H1 (cell line): Measurements from ENCODE around the gene ZNF23. TPM values are rescaled to one million over a fixed set of nuclear protein-coding genes. Genes with fewer than 3 reads are reported as not detected.

Experiments used
- CTCF ChIA-PET: fragments of 300-600 bp; sonication (Branson Sonifier 250); formaldehyde crosslinking; loops from one replicate; lab custom pipeline; 2021; ENCODE audit not compliant: partially characterized antibody; lab: Charles Lee
- POLR2A ChIA-PET: fragments of 300-600 bp; sonication (Branson Sonifier 250); formaldehyde crosslinking; loops from one replicate; lab custom pipeline; 2021; ENCODE audit warnings: inconsistent platforms; ENCODE audit not compliant: partially characterized antibody; lab: Charles Lee
- DNase-seq, 2 experiments: peaks; one replicate each; pipeline versions ENCODE4 v3.0.0 to v3.0.0-alpha.2; 2010 to 2022; ENCODE audit warnings: low spot score in 2 of 2, low read depth in 1 of 2, mixed read lengths in 1 of 2
- FAIRE-seq: peaks from 2 replicates; lab custom pipeline; 2011; peaks lifted over from hg19 to GRCh38; lab: Jason Lieb, UNC
- H2AFZ ChIP-seq: 2 replicates; pipeline ENCODE4 v1.8.1; 2012; ENCODE audit warnings: low read length, inconsistent platforms
- H2AK5ac ChIP-seq: 2 replicates; pipeline ENCODE4 v1.6.1; 2013; ENCODE audit warnings: low read depth, low read length
- H2BK120ac ChIP-seq: replicated peaks from 2 replicates; pipeline ENCODE3; 2013; ENCODE audit warnings: low read depth, low read length, inconsistent platforms
- H2BK12ac ChIP-seq: 2 replicates; pipeline ENCODE4 v1.6.1; 2013; ENCODE audit warnings: low read depth, low read length
- H2BK15ac ChIP-seq: 2 replicates; pipeline ENCODE4 v1.6.1; 2013; ENCODE audit warnings: low read length
- H2BK20ac ChIP-seq: 2 replicates; pipeline ENCODE4 v1.6.1; 2013; ENCODE audit warnings: low read length
- H2BK5ac ChIP-seq: 2 replicates; pipeline ENCODE4 v1.6.1; 2013; ENCODE audit warnings: low read depth, low read length
- H3K14ac ChIP-seq: 2 replicates; pipeline ENCODE4 v1.6.1; 2013; ENCODE audit warnings: inconsistent platforms; ENCODE audit not compliant: insufficient read length
- H3K18ac ChIP-seq: 2 replicates; pipeline ENCODE4 v1.6.1; 2013; ENCODE audit warnings: low read length; ENCODE audit errors: extremely low read depth
- H3K23ac ChIP-seq: 2 replicates; pipeline ENCODE4 v1.6.1; 2013; ENCODE audit warnings: inconsistent platforms; ENCODE audit not compliant: insufficient read length
- H3K23me2 ChIP-seq: 2 replicates; pipeline ENCODE4 v1.6.1; 2013; ENCODE audit warnings: low read depth, low read length
- H3K27ac ChIP-seq: 2 replicates; pipeline ENCODE4 v1.6.1; 2011; ENCODE audit warnings: low read depth, low read length, inconsistent platforms
- H3K27me3 ChIP-seq, 4 experiments: replicated peaks in 1 of 4; 1 replicate in 1 of 4; 2 replicates in 3 of 4; pipeline versions ENCODE4 v1.6.1 to v1.8.1; 2011 to 2013; ENCODE audit warnings: low read length in 3 of 4, mild to moderate bottlenecking in 3 of 4, inconsistent platforms in 2 of 4, mixed read lengths in 2 of 4, moderate library complexity in 1 of 4; ENCODE audit not compliant: control insufficient read depth in 3 of 4, insufficient read depth in 3 of 4; ENCODE audit errors: extremely low read depth in 1 of 4
- H3K36me3 ChIP-seq, 4 experiments: 2 replicates each; pipeline versions ENCODE4 v1.6.1 to v1.8.1; 2011 to 2013; ENCODE audit warnings: mild to moderate bottlenecking in 4 of 4, low read length in 3 of 4, moderate library complexity in 2 of 4, control low read depth in 1 of 4, inconsistent platforms in 1 of 4; ENCODE audit not compliant: insufficient read depth in 4 of 4, control insufficient read depth in 2 of 4
- H3K4ac ChIP-seq: replicated peaks from 2 replicates; pipeline ENCODE3; 2013; ENCODE audit warnings: low read length, low read depth, mixed read lengths, inconsistent platforms; ENCODE audit not compliant: insufficient read length
- H3K4me1 ChIP-seq, 4 experiments: replicated peaks in 1 of 4; 1 replicate in 1 of 4; 2 replicates in 3 of 4; pipeline versions ENCODE4 v1.6.1 to v1.8.1; 2011 to 2013; ENCODE audit warnings: low read length in 3 of 4, inconsistent platforms in 2 of 4, mixed read lengths in 1 of 4; ENCODE audit not compliant: insufficient read depth in 4 of 4, control insufficient read depth in 3 of 4
- H3K4me2 ChIP-seq, 2 experiments: 2 replicates each; pipeline versions ENCODE4 v1.6.1 to v1.8.1; 2011 to 2013; ENCODE audit warnings: low read depth in 2 of 2, low read length in 2 of 2, control low read depth in 1 of 2, inconsistent platforms in 1 of 2, mild to moderate bottlenecking in 1 of 2; ENCODE audit not compliant: insufficient read depth in 1 of 2
- H3K4me3 ChIP-seq, 4 experiments: fragments of 200-600, 300-600 bp in 1 of 4; sonication (generic), shearing (Covaris generic), sonication (Bioruptor Twin) in 1 of 4; 2 replicates each; pipeline versions ENCODE4 v1.5.1 to v1.8.1; 2011 to 2016; ENCODE audit warnings: low read length in 4 of 4, low read depth in 3 of 4, control low read depth in 2 of 4, inconsistent platforms in 2 of 4, mild to moderate bottlenecking in 2 of 4, mixed read lengths in 1 of 4, moderate library complexity in 1 of 4; ENCODE audit not compliant: insufficient read depth in 2 of 4; ENCODE audit errors: extremely low read depth in 1 of 4
- H3K56ac ChIP-seq: replicated peaks from 2 replicates; pipeline ENCODE3; 2013; ENCODE audit warnings: low read depth, mild to moderate bottlenecking, mixed read lengths, low read length, inconsistent platforms; ENCODE audit not compliant: insufficient read length
- H3K79me1 ChIP-seq: 2 replicates; pipeline ENCODE4 v1.6.1; 2013; ENCODE audit warnings: low read depth, low read length, control low read depth
- H3K79me2 ChIP-seq, 2 experiments: 2 replicates each; pipeline versions ENCODE4 v1.6.1 to v1.8.1; 2012 to 2013; ENCODE audit warnings: low read length in 2 of 2, mild to moderate bottlenecking in 2 of 2, inconsistent platforms in 1 of 2; ENCODE audit not compliant: insufficient read depth in 2 of 2, control insufficient read depth in 1 of 2
- H3K9ac ChIP-seq, 4 experiments: replicated peaks in 1 of 4; 1 replicate in 1 of 4; 2 replicates in 3 of 4; pipeline versions ENCODE4 v1.6.1 to v1.8.1; 2011 to 2013; ENCODE audit warnings: low read depth in 3 of 4, low read length in 3 of 4, control low read depth in 2 of 4, mild to moderate bottlenecking in 2 of 4, moderate library complexity in 2 of 4, inconsistent platforms in 1 of 4; ENCODE audit errors: extremely low read depth in 1 of 4
- H3K9me3 ChIP-seq, 2 experiments: 2 replicates each; pipeline versions ENCODE4 v1.6.1 to v1.8.1; 2012 to 2013; ENCODE audit warnings: mild to moderate bottlenecking in 2 of 2, moderate library complexity in 2 of 2, control low read depth in 1 of 2, inconsistent platforms in 1 of 2, low read depth in 1 of 2, low read length in 1 of 2, mixed read lengths in 1 of 2; ENCODE audit not compliant: insufficient read depth in 2 of 2
- H4K20me1 ChIP-seq, 2 experiments: replicated peaks in 1 of 2; 2 replicates each; pipeline versions ENCODE3 to v1.8.1; 2011 to 2013; ENCODE audit warnings: inconsistent platforms in 2 of 2, low read length in 2 of 2, mild to moderate bottlenecking in 1 of 2; ENCODE audit not compliant: insufficient read depth in 2 of 2, control insufficient read depth in 1 of 2
- H4K5ac ChIP-seq: 2 replicates; pipeline ENCODE4 v1.6.1; 2013; ENCODE audit warnings: low read length, low read depth, mixed read lengths, inconsistent platforms; ENCODE audit not compliant: insufficient read length
- H4K8ac ChIP-seq: 2 replicates; pipeline ENCODE4 v1.8.0; 2013; ENCODE audit warnings: mild to moderate bottlenecking, moderate library complexity, low read length, inconsistent platforms; ENCODE audit not compliant: insufficient read depth; ENCODE audit errors: extremely low read depth
- H4K91ac ChIP-seq: replicated peaks from 2 replicates; pipeline ENCODE3; 2013; ENCODE audit warnings: low read length, mixed read lengths, inconsistent platforms; ENCODE audit not compliant: insufficient read length
- ASH2L ChIP-seq: fragments of 200-600, 300-600 bp; sonication (generic); IDR thresholded peaks from one replicate; pipeline ENCODE4 v1.7.1; 2017; ENCODE audit warnings: low read length
- CBX8 ChIP-seq: fragments of 300-800, 300-1000 bp; sonication (generic); IDR thresholded peaks from 2 replicates; pipeline ENCODE4 v1.7.1; 2016; ENCODE audit warnings: low read depth, low read length, borderline replicate concordance
- CHD2 ChIP-seq: IDR thresholded peaks from 2 replicates; pipeline ENCODE4 v1.6.1; 2012; ENCODE audit warnings: low read length, improper control_type of control experiment
- CREB1 ChIP-seq: IDR thresholded peaks from 2 replicates; pipeline ENCODE4 v1.6.1; 2012; ENCODE audit warnings: inconsistent platforms
- GTF2F1 ChIP-seq: IDR thresholded peaks from 2 replicates; pipeline ENCODE4 v1.6.1; 2012; ENCODE audit warnings: low read depth, low read length, improper control_type of control experiment, borderline replicate concordance
- JUN ChIP-seq: IDR thresholded peaks from 2 replicates; pipeline ENCODE4 v1.6.1; 2011; ENCODE audit warnings: low read depth, mild to moderate bottlenecking, improper control_type of control experiment, low read length
- KDM1A ChIP-seq: fragments of 200-600, 300-600 bp; sonication (generic); IDR thresholded peaks from 2 replicates; pipeline ENCODE4 v1.7.1; 2016; ENCODE audit warnings: mild to moderate bottlenecking, low read length, borderline replicate concordance
- MAFK ChIP-seq: IDR thresholded peaks from 2 replicates; pipeline ENCODE4 v1.6.1; 2012; ENCODE audit warnings: low read depth, mild to moderate bottlenecking, improper control_type of control experiment, low read length
- NANOG ChIP-seq: IDR thresholded peaks from 2 replicates; pipeline ENCODE4 v1.6.1; 2011; ENCODE audit warnings: low read length, low read depth, mild to moderate bottlenecking, inconsistent platforms; ENCODE audit not compliant: insufficient read depth, poor library complexity, severe bottlenecking
- POLR2AphosphoS5 ChIP-seq: IDR thresholded peaks from 2 replicates; pipeline ENCODE4 v1.6.1; 2011; ENCODE audit warnings: low read depth, low read length
- SAP30 ChIP-seq: fragments of 300-600 bp; sonication (generic); IDR thresholded peaks from 2 replicates; pipeline ENCODE4 v1.7.1; 2012; ENCODE audit warnings: low read length, moderate library complexity, mild to moderate bottlenecking, inconsistent platforms; ENCODE audit not compliant: insufficient read depth, insufficient replicate concordance
- SIN3A ChIP-seq, 2 experiments: IDR thresholded peaks in 1 of 2; conservative IDR thresholded peaks in 1 of 2; 2 replicates each; pipeline ENCODE4 v1.6.1; 2011 to 2012; ENCODE audit warnings: low read length in 2 of 2, improper control_type of control experiment in 1 of 2, low read depth in 1 of 2, mild to moderate bottlenecking in 1 of 2
- TBP ChIP-seq: IDR thresholded peaks from 2 replicates; pipeline ENCODE4 v1.6.1; 2011; ENCODE audit warnings: low read depth, low read length, improper control_type of control experiment
- ZNF274 ChIP-seq: IDR thresholded peaks from 2 replicates; pipeline ENCODE4 v1.7.0; 2012; ENCODE audit warnings: low read length, borderline replicate concordance; ENCODE audit errors: extremely low read depth
- WGBS, 2 experiments: shearing (Covaris generic) in 1 of 2; methylation state at CpG; one replicate each; pipeline versions ENCODE4 v1.1.6 to v1.1.7; 2013 to 2015; ENCODE audit warnings: low lambda C conversion rate in 2 of 2, mixed read lengths in 2 of 2, inconsistent platforms in 1 of 2, low coverage in 1 of 2, missing lambda C conversion rate in 1 of 2; ENCODE audit not compliant: insufficient replicate concordance in 2 of 2, insufficient coverage in 1 of 2, insufficient read length in 1 of 2; ENCODE audit errors: extremely low coverage in 1 of 2, missing lambda C conversion rate in 1 of 2; 5-methylcytosine and 5-hydroxymethylcytosine counted together
- polyA plus RNA-seq, 7 experiments: library from polyadenylated mRNA; depleted of rRNA in 3 of 7; stranded (reverse) in 5 of 7; unstranded in 2 of 7; fragments of >200 nt in 5 of 7; fragments of 200-250 nt in 2 of 7; gene quantifications; 1 replicate in 5 of 7; 2 replicates in 1 of 7; 4 replicates in 1 of 7; pipeline versions ENCODE4 v1.2.1 to v1.2.3, GENCODE V29; 2011 to 2013; ENCODE audit warnings: missing spikeins in 2 of 7, mixed read lengths in 2 of 7
- total RNA-seq: library from RNA; stranded (reverse); fragmentation: NEBNext Ultra II Directional; extraction: Animal tissue kit (Norgen Biotek cat#: 25700); gene quantifications from 2 replicates; pipeline ENCODE4 v1.2.1, GENCODE V29; 2021

ZNF23 gene
- total and polyA plus RNA-seq, 2 of the 8 experiments (the other 6 are each of a cell fraction or from before 2014, with no cell fraction given), result 2.4 to 10.2 TPM

- WGBS, 2 experiments, result 87% methylated on average over 4 of the region's 4 CpGs; no CpG with 5 or more reads in 1 of the 2 experiments
- FAIRE-seq (no peak), DNase-seq (no peak)
- Histone ChIP-seq H3K36me3 (peaks cover 0 to 8% (median 0%) of the 10 kb centered on the region in 4 experiments; a peak in 1 of 8 replicates), H2AFZ (no peak overlapping the region), H4K5ac (no peak overlapping the region), H3K4me3 (no peak overlapping the region), H3K9ac (no peak overlapping the region), H4K8ac (no peak overlapping the region), H3K4me1 (peaks cover 0 to 2% (median 0%) of the 10 kb centered on the region in 4 experiments; a peak in 1 of 7 replicates), H3K18ac (no peak overlapping the region), H3K27ac (no peak overlapping the region), H2BK12ac (no peak overlapping the region), H4K91ac (no peak overlapping the region), H2AK5ac (no peak overlapping the region), H2BK15ac (no peak overlapping the region), H3K79me2 (peaks cover 0 to 22% of the 10 kb centered on the region in 2 experiments; a peak in 3 of 4 replicates), H2BK120ac (no peak overlapping the region), H3K4ac (no peak overlapping the region), H3K23me2 (peaks cover 7% of the 10 kb centered on the region), H3K9me3 (no peaks in the 10 kb centered on the region), H2BK20ac (no peak overlapping the region), H3K56ac (no peak overlapping the region), H4K20me1 (peaks cover 0 to 5% of the 10 kb centered on the region in 2 experiments), H3K14ac (no peak overlapping the region), H3K23ac (no peak overlapping the region), H2BK5ac (no peak overlapping the region), H3K79me1 (no peaks in the 10 kb centered on the region; the same call in 1 of the 2 replicates), H3K4me2 (no peak overlapping the region; a peak in 1 of 4 replicates), H3K27me3 (no peaks in the 10 kb centered on the region)
- ChIA-PET CTCF (interaction anchor here (0.6 to 2.5 kb wide), 3 partner anchors 39 to 151 kb away, joined by 3 to 13 read pairs (median 3); no protein-coding TSS in a partner anchor), POLR2A (interaction anchor here (0.7 to 1.4 kb wide), 3 partner anchors 10 to 65 kb away, joined by 3 to 7 read pairs (median 4); no protein-coding TSS in a partner anchor)
- TF ChIP-seq TBP, result no peak
- no peak for TF ChIP-seq CHD2
- TF ChIP-seq ASH2L, result no peak
- no peak for TF ChIP-seq CBX8
- TF ChIP-seq POLR2AphosphoS5, result no peak
- TF ChIP-seq NANOG, result no peak
- no peak for TF ChIP-seq CREB1
- TF ChIP-seq JUN, result no peak
- no peak for TF ChIP-seq KDM1A
- TF ChIP-seq SAP30, result no peak
- no peak for TF ChIP-seq GTF2F1
- TF ChIP-seq SIN3A (conservative IDR thresholded peaks at IDR 0.05 in 1 of 2, IDR thresholded peaks at IDR 0.05 in 1 of 2; ENCODE audit: low read depth in 1 of 2, low read length in 2 of 2), result no peak
- no peak for TF ChIP-seq MAFK
- no peak for TF ChIP-seq ZNF274
These were observed 1.8 kb downstream of the ZNF23 start for GRCh38 chr16:71460236-71460635.
